ENCODE data around the gene ZBTB48.

Gene ZBTB48

GRCh38 chr1:6614019-6614928 is 34.5 kb downstream of the ZBTB48 start:
- DNase-seq: no peak

- DNase-seq: no peak
These were observed 35.4 kb downstream of the ZBTB48 start for GRCh38 chr1:6614929-6615785.

GRCh38 chr1:6619045-6619444 is 39.3 kb downstream of the ZBTB48 start:
- no peak for DNase-seq

GRCh38 chr1:6621429-6622391 is 41.9 kb downstream of the ZBTB48 start:
- no peak for DNase-seq

DNA sequence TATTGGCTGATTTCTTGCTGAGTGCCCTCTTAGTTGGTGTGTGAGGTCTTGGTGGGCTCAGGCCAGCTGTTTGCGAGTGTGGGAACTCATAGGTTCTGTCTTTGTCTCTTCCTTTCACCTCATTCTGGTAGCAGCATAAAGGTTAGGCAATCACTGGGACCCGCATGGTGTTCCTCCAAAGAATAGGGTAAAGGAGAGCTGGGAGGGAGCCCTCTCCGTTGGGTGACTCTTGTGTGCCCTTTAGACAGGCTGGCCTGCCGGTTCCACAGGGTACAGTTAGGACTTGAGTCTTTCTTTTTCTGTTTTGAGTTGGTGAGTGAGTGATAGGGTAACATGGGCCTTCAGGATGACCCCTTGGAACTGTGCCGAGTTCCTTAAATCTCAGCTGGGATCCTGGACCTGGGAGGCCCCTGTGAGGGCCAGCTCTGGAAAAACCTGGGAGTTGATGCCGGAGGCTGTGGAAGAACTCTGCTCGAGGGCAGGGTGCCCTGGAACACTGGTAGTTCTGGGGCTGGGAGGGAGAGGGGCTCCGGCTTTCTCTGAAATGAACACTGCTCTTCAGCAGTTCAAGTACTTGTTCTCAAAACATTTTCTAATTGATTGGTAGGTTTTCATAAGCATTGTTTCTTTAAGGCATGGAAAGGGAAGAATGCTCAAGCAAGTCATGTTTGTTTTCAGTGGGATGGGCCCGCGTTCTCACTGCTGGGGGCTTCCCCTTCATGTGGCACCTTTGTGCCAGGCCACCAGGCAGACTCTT is 42.8 kb downstream of the ZBTB48 start:
- no peak for DNase-seq

DNA sequence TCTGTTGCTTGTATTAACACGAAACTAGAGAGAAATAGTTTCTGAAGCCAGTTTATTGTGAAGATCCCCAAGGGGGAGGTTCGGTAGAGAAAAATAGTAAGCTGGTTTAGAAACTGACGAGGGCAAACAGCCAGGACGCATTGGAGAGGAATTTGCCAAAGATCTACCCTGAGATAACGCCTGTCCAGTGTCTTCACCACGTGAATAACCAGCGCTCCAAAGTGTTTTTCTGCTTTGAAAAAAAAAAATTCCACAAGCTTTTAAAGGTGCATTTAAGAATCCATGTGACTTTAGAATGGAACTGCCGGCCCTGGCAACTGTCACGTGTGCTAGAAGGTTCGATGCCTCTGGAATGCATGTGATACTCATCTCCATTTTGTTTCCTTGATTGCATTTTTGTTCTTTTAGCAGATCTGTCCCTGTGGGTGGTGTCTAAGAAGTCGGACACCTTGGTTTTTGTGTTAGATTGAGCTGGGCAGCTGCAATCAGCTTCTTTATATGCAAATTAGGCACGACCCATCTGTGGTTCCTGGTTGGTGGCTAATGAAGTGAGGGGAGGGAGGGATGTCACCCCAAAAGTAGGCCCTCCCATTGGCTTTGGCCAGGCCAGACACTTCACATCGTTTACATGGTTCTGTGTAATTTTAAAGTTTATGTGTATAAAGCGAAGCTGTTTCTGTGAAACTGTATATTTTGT is 43.6 kb downstream of the ZBTB48 start:
- DNase-seq: no peak

DNA sequence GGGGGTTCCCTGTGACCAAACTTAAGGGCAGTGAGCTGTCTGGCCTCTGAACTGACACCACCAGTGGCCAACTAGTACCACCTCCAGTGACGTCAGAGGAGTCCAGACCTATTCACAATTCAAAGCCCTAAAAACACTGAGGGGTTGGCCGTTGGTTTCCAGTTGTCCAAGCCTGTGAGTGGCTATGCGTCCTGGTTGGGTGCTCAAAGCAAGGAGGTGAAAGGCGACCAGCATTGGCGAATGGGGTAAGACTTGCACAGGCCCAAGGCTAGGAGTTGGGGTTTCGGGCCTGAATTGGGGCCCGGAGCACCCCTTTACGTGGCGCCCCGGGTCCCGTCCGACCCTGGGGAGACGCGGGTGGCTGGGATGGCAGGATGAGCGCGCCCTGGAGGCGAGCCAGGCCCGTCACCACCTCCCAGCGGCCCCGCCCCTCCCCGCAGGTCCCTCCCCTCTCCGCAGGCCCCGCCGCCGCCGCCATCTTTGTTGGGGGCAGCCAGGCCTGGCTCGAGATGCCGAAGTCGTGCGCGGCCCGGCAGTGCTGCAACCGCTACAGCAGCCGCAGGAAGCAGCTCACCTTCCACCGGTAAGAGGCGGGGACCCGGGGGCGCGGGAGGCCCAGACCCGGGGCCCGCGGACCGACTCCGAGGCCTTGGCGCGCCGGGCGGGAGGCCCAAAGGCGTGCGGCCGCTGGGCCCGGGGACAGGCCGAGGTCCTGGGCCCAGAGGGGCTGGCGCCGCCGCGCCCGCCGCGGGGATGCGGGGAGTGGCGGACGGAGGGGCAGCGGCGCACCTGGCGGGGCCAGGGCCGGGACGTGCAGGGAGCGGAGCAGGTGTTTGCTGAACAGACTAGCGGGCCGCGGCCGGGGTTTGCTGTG is 45.2 kb downstream of the ZBTB48 start, which contains the start of gene THAP3:
Gene THAP3 (plus strand): TSS at position 159 of the 874 bp plus-strand sequence. CDS start 351 bp downstream, at position 510.
- peak; percentile 92 for DNase-seq

- DNase-seq: no peak
These were observed 45.9 kb downstream of the ZBTB48 start for GRCh38 chr1:6625584-6626149.

GRCh38 chr1:6627031-6627430 is 47.2 kb downstream of the ZBTB48 start:
- DNase-seq: no peak

- DNase-seq: no peak
These were observed 48.2 kb downstream of the ZBTB48 start for GRCh38 chr1:6627841-6628545.

- no peak for DNase-seq
These were observed 49.2 kb downstream of the ZBTB48 start for GRCh38 chr1:6628971-6629479.

- DNase-seq: no peak
These were observed 50.2 kb downstream of the ZBTB48 start for GRCh38 chr1:6630027-6630426.

DNA sequence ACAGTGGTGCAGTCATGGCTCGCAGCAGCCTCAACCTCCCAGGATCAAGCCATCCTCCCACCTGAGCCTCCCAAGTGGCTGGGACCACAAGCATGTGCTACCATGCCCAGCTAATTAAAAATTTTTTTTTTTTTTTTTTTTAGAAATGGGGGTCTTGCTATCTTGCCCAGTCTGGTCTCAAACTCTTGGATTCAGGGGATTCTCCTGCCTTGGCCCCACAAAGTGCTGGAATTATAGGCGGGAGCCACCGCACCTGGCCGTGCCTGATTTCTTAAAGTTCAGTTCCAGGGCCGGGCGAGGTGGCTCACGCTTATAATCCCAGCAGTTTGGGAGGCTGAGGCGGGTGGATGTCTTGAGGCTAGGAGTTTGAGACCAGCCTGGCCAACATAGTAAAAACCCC is 51.3 kb downstream of the ZBTB48 start:
- DNase-seq: no peak

DNA sequence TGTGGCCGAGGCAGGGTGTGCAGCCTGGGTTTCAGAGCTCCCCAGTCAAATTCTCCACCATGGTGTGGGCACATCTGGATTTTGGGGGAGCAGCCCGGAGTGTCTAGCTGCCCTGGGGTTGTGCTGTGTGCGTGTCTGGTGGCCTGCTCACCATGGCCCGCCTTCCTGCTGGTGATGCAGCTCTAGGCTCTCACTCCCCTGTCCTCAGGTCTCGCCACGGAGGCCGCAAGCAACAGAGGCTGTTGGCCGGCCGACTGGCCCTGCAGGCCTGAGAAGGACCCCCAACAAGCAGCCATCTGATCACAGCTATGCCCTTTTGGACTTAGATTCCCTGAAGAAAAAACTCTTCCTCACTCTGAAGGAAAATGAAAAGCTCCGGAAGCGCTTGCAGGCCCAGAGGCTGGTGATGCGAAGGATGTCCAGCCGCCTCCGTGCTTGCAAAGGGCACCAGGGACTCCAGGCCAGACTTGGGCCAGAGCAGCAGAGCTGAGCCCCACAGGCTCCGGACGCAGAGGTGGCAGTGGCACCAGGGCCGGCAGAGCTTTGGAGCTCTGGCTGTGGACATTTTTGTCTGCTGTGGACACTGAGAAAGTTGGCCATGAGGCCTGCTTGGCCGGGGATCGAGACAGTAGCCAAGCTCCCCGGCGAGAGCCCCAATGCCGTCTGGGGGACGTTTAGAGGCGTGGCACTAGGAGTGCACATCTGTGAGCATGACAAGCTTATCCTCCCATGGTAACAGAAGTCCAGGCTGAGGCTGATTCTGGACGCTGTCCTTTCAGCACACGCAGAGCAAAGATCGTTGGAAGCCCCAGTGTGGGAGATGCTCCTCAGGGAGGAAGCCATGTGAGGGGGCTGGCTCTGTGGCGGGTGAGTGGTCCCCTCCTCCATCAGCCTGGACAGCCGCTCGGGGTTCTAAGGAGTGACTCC is 53.1 kb downstream of the ZBTB48 start:
- no peak for DNase-seq

GRCh38 chr1:6634371-6635052 is 54.7 kb downstream of the ZBTB48 start:
- DNase-seq: no peak

GRCh38 chr1:6635161-6635909 is 55.5 kb downstream of the ZBTB48 start:
- no peak for DNase-seq

All from NCI-H1092 (cell line).